Esophagus squamous epithelium (tissue), 4 donors: Measurements from ENCODE around the gene CTSD.

Source experiments
- CTCF ChIP-seq, 6 experiments: fragments of 450-650 bp in 4 of 6; fragments of 200-600 bp in 2 of 6; sonication (generic) in 2 of 6; IDR thresholded peaks; one replicate each; pipeline ENCODE4 v1.5.1; 2016 to 2019; ENCODE audit warnings: antibody characterized with exemption in 6 of 6, mild to moderate bottlenecking in 4 of 6, moderate library complexity in 4 of 6
- POLR2A ChIP-seq, 4 donors: fragments of 450-650 bp; IDR thresholded peaks; one replicate each; pipeline ENCODE4 v1.6.1; 2017; ENCODE audit warnings: antibody characterized with exemption in 4 of 4, mild to moderate bottlenecking in 4 of 4, moderate library complexity in 3 of 4

- TF ChIP-seq CTCF (IDR thresholded peaks at IDR 0.05) (no peak), POLR2A (IDR thresholded peaks at IDR 0.05) (no peak)
Observed at GRCh38 chr11:1781593-1781975, 17.9 kb upstream of the CTSD start.
